Liver (tissue), 3 donors: ENCODE results near the gene SERINC5.
"Not testable (repeated sequence)": the region's sequence is repeated elsewhere in the genome, so short reads cannot be mapped to it uniquely, and the experiment has no call there.

Experiments used
- CTCF ChIP-seq: fragments of 150-350 bp; IDR thresholded peaks from 2 replicates; pipeline ENCODE4 v1.5.1; 2017; ENCODE audit warnings: improper control_type of control experiment, low read depth, low read length; ENCODE audit not compliant: missing input control
- EGR1 ChIP-seq, 2 donors: IDR thresholded peaks; 2 replicates each; pipeline ENCODE4 v1.6.1; 2016 to 2018; ENCODE audit warnings: antibody characterized with exemption in 2 of 2, low read depth in 2 of 2
- HNF4A ChIP-seq, 2 donors: conservative IDR thresholded peaks; 2 replicates each; pipeline ENCODE4 v1.6.1; 2016; ENCODE audit warnings: antibody characterized with exemption in 2 of 2, mild to moderate bottlenecking in 2 of 2
- NR2F2 ChIP-seq: IDR thresholded peaks from 2 replicates; pipeline ENCODE4 v1.6.1; 2016; ENCODE audit warnings: antibody characterized with exemption
- SP1 ChIP-seq: IDR thresholded peaks from 2 replicates; pipeline ENCODE4 v1.6.1; 2018; ENCODE audit warnings: antibody characterized with exemption, mild to moderate bottlenecking
- TAF1 ChIP-seq: conservative IDR thresholded peaks from 2 replicates; pipeline ENCODE4 v1.6.1; 2016; ENCODE audit warnings: antibody characterized with exemption, mild to moderate bottlenecking
- YY1 ChIP-seq: IDR thresholded peaks from 2 replicates; pipeline ENCODE4 v1.6.1; 2016; ENCODE audit warnings: antibody characterized with exemption, mild to moderate bottlenecking
- TF ChIP-seq, protein P1 (sequence below): IDR thresholded peaks from 2 replicates; pipeline ENCODE4 v1.6.1; 2016; ENCODE audit warnings: antibody characterized with exemption, mild to moderate bottlenecking
- donor health status: healthy.
- donor health status: healthy.

DNA sequence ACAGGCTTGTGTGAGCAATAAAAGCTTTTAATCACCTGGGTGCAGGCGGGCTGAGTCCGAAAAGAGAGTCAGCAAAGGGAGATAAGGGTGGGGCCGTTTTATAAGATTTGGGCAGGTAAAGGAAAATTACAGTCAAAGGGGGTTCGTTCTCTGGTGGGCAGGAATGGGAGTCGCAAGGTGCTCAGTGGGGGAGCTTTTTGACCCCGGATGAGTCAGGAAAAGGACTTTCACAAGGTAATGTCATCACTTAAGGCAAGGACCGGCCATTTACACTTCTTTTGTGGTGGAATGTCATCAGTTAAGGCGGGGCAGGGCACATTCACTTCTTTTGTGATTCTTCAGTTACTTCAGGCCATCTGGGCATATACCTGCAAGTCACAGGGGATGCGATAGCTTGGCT lies 70.3 kb downstream of the SERINC5 start:
- TF ChIP-seq CTCF; EGR1 (IDR thresholded peaks at IDR 0.05; ENCODE audit: low read depth in 2 of 2); SP1; YY1; TAF1; HNF4A (conservative IDR thresholded peaks at IDR 0.05); NR2F2: not testable (repeated sequence)
- TF ChIP-seq, protein P1, sequence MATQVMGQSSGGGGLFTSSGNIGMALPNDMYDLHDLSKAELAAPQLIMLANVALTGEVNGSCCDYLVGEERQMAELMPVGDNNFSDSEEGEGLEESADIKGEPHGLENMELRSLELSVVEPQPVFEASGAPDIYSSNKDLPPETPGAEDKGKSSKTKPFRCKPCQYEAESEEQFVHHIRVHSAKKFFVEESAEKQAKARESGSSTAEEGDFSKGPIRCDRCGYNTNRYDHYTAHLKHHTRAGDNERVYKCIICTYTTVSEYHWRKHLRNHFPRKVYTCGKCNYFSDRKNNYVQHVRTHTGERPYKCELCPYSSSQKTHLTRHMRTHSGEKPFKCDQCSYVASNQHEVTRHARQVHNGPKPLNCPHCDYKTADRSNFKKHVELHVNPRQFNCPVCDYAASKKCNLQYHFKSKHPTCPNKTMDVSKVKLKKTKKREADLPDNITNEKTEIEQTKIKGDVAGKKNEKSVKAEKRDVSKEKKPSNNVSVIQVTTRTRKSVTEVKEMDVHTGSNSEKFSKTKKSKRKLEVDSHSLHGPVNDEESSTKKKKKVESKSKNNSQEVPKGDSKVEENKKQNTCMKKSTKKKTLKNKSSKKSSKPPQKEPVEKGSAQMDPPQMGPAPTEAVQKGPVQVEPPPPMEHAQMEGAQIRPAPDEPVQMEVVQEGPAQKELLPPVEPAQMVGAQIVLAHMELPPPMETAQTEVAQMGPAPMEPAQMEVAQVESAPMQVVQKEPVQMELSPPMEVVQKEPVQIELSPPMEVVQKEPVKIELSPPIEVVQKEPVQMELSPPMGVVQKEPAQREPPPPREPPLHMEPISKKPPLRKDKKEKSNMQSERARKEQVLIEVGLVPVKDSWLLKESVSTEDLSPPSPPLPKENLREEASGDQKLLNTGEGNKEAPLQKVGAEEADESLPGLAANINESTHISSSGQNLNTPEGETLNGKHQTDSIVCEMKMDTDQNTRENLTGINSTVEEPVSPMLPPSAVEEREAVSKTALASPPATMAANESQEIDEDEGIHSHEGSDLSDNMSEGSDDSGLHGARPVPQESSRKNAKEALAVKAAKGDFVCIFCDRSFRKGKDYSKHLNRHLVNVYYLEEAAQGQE, result not testable (repeated sequence)
